ENCODE measurements around the gene CCDC97.
A peak's percentile ranks its signal among the peaks of the same experiment; 100 is the strongest.
"Not testable (repeated sequence)": the region's sequence is repeated elsewhere in the genome, so short reads cannot be mapped to it uniquely, and the experiment has no call there.

CCDC97 gene

DNA sequence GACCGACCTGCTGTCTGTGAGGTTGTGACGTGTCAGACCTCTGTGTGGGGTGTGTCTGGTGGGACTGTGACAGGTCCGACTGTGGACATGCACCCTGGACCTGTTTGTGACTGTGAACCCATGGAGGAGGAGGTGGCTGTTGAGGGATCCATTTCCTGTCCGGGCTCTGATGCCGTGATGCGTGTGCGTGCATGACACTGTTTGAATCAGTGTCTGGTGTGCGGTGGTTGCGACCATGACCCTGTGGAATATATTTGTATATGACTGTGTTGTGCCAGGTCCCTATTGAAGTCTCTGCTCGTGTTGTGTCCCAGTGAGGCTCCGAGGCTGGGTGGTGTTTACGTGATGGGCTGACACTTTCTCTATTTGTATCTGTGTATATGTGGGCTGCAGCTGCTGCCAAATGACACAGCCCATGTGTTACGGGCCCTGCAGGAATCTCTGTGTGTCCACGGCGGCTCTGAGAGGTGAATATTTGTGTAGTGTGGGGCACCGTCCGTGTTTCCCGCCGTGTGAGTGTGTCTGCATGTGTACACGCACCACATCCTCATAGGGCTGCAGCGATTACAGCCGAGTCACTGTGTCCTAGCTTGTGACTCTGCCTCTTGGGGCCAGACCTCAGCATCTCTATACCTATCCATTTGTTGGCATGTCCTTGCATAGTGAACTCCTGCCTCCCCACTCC, 18.3 kb downstream of the CCDC97 start:
- DNase-seq, result no peak
- in situ Hi-C loops (cut with HindIII; ENCODE audit: low pct_ligation_motif_present, low pct_unique_long_range_greater_than_20kb, low sequenced_read_pairs), result no loop called here

DNA sequence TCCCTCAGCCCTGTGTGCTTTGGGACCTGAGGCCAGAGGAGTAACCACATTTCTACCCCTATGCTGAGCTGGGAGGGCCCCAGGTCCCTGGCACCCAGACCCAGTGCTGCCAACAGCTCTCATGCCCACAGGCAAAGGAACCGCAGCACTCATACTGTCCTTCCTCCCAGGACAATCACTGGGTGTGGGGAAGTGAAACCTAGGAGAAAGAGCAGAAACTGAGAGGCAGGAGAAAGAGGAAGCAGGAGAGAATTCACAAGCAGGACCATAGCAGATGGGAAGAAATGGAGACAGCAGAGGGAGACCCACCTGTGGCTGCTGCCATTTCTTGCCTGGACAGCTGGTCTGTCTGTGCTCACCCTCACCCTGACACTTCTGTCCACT, 18.9 kb downstream of the CCDC97 start:
- in situ Hi-C loops (cut with HindIII; ENCODE audit: low pct_ligation_motif_present, low pct_unique_long_range_greater_than_20kb, low sequenced_read_pairs), result no loop called here

DNA sequence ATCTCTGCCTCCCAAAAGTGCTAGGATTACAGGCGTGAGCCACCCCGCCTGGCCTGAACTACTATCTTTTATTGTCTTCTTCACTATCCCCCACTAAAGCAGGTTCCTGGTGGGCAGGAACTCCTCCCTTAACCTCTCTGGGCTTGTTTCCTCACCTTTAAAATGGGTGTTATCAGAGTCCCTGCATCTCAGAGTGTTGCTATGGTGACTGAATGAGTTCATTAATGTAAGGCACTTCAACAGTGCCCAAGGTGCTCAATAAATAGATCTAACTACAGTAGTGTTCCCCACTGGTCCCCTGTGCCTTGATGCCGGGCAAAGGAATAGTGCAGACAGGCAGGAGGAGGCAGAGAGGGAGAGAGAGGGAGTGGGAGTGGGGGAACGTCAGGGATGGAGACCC, 20.5 kb downstream of the CCDC97 start:
- no peak for DNase-seq
- in situ Hi-C loops (cut with HindIII; ENCODE audit: low pct_ligation_motif_present, low pct_unique_long_range_greater_than_20kb, low sequenced_read_pairs), result no loop called here

More for the DNA sequence above, 18.9 kb downstream of the CCDC97 start:
- no peak for DNase-seq

DNA sequence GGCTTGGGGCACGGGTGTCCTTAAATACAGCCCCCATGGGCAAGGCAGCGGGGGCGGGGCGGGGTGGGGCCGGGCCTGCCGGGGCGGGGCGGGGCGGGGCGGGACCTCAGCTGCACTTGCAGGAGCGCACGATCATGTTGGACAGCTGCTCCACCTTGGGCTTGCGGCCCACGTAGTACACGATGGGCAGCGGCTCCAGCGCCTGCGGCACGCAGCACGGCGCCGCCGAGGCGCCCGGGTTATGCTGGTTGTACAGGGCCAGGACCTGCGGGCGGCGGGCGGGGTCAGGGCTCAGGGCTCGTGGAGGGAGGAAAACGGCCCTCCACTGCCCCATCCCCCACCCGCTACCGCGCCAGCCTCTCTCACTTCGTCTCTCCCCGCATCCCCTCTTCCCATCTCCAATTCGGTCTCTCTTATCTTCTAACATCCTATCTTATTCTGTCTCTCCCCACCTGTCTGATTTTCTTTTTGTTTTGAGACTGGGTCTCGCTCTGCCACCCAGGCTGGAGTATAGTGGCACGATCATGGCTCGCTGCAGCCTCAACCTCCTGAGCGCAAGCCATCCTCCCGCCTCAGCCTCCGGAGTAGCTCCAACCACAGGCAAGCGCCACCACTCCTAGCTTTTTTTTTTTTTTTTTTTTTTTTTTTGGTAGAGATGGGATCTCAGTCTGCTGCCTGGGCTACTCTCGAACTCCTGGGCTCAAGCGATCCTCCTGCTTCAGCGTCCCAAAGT, 21.1 kb downstream of the CCDC97 start:
- DNase-seq, result no peak
- in situ Hi-C loops (cut with HindIII; ENCODE audit: low pct_ligation_motif_present, low pct_unique_long_range_greater_than_20kb, low sequenced_read_pairs), result no loop called here

DNA sequence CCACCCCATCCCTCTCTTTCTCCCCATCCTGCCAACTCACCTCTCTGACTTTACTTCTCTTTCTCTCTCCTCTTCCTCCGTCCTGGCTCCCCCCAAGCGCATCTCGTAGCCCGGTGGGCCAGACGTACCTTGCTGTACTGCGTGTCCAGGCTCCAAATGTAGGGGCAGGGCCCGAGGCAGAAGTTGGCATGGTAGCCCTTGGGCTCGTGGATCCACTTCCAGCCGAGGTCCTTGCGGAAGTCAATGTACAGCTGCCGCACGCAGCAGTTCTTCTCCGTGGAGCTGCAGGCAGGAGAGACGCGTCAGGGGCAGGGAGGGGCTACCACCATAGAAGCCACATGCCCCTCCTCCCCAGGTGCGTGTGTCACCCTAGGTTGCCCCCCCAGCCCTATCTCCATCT, 22.0 kb downstream of the CCDC97 start:
- in situ Hi-C loops (cut with HindIII; ENCODE audit: low pct_ligation_motif_present, low pct_unique_long_range_greater_than_20kb, low sequenced_read_pairs), result no loop called here
- DNase-seq, result no peak

DNA sequence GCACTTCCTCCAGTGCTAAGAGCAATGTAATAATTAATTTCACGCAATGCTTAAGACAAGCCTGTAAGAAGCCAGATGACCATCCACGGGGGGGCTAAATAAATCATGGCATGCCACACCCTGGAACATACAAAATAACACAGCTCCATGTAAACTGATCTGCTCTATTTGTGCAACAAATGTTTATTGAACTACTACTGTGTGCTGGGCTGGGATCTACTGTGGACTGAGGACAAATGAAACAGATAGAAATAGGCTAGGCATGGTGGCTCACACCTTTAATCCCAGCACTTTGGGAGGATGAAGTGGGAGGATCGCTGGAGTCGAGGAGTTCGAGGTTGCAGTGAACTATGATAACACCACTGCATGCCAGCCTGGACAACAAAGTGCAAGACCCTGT, 22.5 kb downstream of the CCDC97 start:
- DNase-seq, result no peak
- in situ Hi-C loops (cut with HindIII; ENCODE audit: low pct_ligation_motif_present, low pct_unique_long_range_greater_than_20kb, low sequenced_read_pairs), result no loop called here

DNA sequence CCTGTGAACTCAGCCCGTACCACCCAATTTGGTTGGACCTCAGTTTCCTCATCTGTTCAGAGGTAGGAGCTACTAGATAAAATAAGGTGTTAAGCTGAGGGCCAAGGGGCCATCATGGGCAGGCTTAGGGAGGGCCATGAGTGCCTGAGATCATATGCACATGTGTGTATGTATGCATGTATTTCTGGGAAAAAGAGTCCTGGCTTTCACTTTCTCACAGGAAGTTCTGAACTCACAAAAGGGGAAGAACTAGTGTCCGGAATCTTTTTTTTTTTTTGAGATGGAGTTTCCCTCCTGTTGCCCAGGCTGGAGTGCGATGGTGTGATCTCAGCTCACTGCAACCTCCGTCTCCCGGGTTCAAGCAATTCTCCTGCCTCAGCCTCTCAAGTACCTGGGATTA, 24.8 kb downstream of the CCDC97 start:
- no peak for DNase-seq
- in situ Hi-C loops (cut with HindIII; ENCODE audit: low pct_ligation_motif_present, low pct_unique_long_range_greater_than_20kb, low sequenced_read_pairs), result no loop called here

DNA sequence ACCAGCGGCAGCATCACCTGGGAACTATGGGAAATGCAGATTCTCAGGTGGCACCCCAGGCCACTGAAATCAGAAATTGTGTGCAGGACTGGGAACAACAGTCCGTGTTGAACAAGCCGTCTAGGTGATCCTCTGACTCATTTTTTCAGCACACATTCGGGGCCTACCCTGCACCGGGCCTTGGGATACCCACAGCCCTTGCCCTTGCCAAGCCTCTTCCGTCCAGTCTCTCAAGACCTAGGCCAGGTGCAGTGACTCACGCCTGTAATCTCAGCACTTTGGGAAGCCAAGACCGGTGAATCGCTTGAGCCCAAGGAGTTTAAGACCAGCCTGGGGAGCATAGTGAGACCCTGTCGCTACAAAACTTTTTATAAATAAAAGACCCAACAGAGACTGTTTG, 25.5 kb downstream of the CCDC97 start:
- in situ Hi-C loops (cut with HindIII; ENCODE audit: low pct_ligation_motif_present, low pct_unique_long_range_greater_than_20kb, low sequenced_read_pairs), result no loop called here
- DNase-seq, result no peak

DNA sequence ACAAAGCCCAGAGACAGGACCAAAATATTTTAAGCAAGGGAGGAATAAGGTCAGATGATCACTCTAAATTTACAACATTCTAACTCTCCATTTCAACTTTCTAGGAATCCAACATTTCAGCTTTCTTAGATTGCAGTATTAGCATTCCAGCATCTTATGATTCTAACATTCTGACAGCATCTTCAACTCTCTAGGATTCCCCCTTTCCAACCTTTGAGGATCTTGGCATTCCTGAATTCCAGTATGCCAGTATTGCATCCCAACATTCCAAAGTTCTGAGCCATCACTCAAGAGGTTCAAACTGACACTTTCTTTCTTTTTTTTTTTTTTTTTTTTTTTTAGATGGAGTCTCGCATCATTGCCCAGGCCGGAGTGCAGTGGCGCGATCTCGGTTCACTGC, 30.0 kb downstream of the CCDC97 start:
- in situ Hi-C loops (cut with HindIII; ENCODE audit: low pct_ligation_motif_present, low pct_unique_long_range_greater_than_20kb, low sequenced_read_pairs), result no loop called here
- DNase-seq, result peak; percentile 96

DNA sequence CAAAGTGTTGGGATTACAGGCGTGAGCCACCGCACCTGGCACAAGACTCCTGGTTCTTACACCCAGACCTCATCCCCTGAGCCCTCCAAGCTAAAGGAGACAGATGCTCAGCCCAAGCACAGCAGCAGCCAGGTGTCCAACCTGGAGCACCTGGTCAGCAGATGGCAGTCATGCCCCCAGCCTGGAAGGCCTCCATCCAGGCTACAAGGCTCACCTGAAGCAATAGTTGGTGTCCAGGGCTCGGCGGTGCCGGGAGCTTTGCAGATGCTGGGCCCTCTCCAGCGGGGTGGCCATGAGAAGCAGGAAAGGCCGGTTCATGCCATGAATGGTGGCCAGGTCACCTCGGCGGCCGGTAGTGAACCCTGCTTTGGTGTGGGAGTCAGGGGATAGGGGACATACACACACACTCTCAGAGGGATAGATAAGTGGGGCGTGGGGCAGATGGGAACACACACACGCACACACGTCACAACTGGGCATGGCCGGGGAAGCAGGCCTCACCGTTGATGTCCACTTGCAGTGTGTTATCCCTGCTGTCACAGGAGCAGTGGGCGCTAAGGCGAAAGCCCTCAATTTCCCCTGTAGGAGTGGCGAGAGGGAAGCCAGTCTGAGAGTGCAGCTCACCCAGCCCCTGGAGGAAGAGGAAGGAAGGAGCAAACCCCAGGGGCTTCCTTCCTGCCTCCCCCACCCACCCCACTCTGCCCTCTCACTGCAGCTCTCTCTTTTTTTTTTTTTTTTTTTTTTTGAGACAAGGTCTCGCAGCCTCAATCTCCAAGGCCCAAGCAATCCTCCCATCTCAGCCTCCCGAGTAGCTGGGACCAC, 31.9 kb downstream of the CCDC97 start:
- in situ Hi-C loops (cut with HindIII; ENCODE audit: low pct_ligation_motif_present, low pct_unique_long_range_greater_than_20kb, low sequenced_read_pairs), result no loop called here
- no peak for DNase-seq

DNA sequence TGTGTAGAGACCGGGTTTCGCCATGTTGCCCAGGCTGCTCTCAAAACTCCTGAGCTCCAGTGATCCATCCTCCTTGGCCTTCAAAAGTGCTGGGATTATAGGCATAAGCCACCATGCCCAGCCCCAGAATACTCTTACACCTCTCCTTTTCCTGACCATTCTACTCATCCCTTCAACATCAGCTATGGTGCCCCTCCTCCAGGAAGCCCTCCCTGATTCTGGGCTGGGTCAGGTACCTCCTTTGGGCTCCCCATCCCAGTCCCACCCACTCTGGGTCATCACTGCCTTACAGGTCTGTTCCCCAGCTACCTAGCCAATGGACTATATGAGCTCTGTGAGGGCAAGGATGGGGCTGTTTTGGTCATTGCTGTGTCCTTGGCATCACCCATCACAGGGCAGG, 34.2 kb downstream of the CCDC97 start:
- in situ Hi-C loops (cut with HindIII; ENCODE audit: low pct_ligation_motif_present, low pct_unique_long_range_greater_than_20kb, low sequenced_read_pairs), result no loop called here
- DNase-seq, result no peak

DNA sequence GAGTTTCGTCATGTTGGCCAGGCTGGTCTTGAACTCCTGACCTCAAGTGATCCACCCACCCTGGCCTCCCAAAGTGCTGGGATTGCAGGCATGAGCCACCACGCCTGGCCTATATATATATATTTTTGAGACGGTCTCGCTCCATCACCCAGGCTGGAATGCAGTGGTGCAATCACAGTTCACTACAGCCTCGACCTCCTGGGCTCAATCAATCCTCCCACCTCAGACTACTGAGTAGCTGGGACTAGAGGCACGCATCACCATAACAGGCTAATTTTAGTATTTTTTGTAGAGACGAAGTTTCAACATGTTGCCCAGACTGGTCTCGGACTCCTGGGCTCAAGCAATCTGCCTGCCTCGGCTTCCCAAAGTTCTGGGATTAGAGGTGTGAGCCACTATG, 36.9 kb downstream of the CCDC97 start:
- DNase-seq; in situ Hi-C loops (cut with HindIII; ENCODE audit: low pct_ligation_motif_present, low pct_unique_long_range_greater_than_20kb, low sequenced_read_pairs): not testable (repeated sequence)

DNA sequence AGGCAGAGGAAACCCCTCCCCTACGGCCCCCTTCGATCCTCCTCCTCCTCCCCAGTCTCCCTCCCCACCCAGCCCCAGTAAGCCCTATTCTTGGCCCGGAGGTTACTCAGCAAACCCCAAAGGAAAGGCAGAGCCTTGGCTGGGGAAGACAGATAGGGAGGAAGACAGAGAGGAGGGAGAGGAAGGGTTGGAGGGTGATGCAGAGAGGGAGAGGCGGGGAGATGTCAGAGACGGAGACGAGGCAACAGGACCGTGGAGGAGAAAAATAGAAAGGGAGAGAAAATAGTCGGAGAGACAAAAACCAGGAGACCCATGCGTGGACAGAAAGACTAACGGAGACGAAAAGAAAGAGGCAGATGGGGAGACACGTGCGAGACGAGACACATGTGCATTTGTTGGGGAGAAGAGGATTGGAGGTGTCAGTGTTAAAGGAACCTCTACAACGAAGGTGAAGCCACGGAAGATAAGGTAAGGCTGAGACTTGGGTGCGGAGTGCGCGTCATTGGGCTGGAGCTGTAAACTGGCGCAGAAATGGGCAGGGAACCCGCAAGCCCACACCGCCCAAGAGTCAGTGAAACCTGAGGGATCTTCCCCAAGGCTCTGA, 40.9 kb downstream of the CCDC97 start:
- in situ Hi-C loops (cut with HindIII; ENCODE audit: low pct_ligation_motif_present, low pct_unique_long_range_greater_than_20kb, low sequenced_read_pairs), result no loop called here
- DNase-seq, result no peak

DNA sequence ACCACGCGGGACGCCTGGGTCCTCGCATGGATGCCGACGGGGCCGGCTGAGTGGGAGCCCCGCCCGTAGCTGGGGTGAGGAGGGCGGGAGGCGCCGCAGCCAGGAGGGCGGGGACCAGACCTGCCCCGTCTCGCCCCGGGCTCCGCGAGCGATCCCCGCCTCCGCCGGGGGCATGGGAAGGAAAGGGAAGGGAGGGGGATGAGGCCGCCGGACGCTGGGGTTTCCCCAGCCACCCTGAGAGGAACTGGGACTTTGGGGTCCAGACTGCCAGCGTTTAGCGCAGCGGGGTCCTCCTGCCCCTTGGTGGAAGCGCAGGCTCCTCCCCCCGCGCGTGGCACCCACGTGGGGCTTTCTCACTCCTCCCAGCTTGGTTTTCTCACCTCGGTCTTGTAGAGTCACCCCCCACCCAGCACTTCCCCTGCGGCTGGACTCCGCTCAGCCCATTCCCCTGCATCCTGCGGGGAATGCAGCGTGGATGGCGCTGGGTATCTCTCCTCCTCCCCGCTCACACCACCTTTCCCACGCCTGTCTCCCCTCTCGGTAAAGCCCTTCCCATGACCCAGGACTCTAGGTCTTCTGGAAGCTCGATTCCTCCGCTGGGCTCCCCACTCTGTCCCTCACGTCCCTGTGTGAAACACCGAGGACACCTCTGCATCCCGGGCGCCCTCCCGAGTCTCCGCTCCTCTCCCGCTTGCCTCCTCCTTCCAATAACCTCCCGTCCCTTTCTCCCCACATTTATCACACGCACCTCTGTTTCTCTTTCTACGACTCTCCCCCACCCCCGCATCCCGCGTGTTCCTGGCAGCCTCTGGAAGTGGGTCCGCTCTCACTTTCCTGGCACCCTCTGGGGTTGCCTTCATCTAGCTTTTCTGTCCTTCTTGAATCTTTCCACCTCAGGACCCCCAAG, 41.6 kb downstream of the CCDC97 start:
- DNase-seq, result peak; percentile 49
- in situ Hi-C loops (cut with HindIII; ENCODE audit: low pct_ligation_motif_present, low pct_unique_long_range_greater_than_20kb, low sequenced_read_pairs), result no loop called here

DNA sequence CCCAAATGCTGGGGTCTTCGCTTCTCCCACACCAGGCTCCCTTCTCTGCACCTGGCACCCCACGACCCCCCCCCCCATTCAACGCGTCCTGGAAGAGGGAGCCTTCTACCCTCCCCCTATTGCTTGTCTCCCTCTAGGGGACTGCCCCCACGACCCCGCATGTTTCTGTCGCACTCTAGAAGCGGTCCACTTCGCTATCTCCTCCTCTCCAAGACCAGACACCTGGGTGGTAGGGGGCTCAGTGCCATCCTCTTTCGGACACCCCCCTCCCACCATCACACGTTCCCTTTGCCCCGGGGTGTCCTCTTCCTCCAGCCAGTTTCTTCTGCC, 42.3 kb downstream of the CCDC97 start:
- in situ Hi-C loops (cut with HindIII; ENCODE audit: low pct_ligation_motif_present, low pct_unique_long_range_greater_than_20kb, low sequenced_read_pairs), result no loop called here
- no peak for DNase-seq

DNA sequence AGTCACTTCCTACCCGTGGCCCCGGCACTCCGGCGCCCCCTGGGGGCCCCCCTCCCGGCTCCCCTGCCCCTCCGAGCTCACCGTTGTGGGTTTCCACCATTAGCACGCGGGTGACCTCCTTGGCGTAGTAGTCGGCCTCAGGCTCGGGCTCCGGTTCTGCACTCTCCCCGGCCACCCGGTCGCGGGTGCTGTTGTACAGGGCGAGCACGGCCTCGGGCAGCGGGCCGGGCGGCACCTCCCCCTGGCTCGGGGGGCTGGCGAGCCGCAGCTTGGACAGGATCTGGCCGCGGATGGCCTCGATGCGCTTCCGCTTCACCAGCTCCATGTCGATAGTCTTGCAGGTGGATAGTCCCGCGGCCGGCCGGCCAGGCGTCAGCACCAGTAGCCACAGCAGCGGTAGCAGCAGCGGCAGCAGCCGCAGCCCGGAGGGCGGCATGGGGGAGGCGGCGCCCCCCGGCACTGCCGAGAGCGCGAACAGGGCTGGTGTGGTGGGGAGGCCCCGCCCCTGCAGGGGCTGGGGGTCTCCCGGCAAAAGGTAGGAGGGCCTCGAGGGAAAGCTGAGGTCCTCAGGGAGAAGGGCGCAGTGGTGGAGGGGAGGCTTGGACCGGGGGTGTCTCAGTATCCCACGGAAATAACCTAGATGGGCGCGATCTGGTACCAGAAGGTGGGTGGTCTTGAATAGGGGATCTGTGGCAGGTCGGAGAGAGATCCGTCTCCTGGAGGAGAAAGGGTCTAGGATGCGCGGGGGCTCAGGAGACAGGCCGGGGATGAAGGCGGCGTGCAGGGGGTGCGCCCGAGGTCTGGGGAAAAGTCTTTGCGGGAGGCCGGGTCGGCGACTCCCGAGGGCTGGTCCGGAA, 42.9 kb downstream of the CCDC97 start:
- in situ Hi-C loops (cut with HindIII; ENCODE audit: low pct_ligation_motif_present, low pct_unique_long_range_greater_than_20kb, low sequenced_read_pairs), result no loop called here
- DNase-seq, result peak; percentile 71

DNA sequence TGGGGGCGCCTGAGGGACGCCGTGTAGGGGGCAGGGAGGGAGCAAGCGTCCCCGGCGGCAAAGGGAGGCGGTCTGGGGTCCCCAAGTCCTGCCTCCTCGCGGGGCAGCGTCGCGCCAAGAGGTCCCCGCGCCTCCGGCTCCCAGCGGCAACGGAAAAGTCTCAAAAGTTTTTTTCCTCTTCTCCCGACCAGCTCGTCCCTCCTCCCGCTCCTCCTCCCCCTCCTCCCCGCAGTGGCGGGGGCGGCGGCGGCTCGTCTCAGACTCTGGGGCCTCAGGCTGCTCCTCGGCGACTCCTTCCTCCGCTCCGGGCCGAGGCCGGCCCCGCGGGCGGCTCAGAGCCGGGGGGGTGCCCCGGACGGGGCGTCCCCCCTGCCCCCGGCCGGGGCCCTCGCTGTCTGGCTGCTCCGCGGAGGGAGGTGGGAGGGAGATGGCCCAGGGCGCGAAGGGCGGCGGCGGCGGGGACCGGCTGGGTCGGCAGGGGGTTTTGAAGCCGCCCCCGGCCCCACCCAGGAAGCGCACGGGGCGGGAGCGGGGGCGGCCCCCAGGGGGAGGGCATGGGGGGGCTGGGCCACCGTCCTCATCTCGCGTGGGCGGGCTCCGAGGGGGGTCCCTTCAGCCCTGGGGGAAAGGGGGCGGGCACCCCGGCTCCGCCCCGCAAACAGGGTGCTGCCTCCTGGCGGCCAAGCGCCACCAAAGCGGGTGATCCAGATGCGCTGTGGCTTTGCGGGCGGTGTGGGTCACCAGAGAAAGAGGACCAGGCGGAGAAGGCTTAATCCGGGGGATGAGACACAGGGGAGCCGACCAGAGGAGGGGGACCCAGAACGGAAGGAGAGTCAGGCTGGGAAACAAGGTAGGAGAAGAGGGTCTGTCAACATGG, 43.7 kb downstream of the CCDC97 start, which contains the start of gene TGFB1:
Gene TGFB1, minus strand, starts transcription at position 457 of the 877 bp plus-strand sequence. CDS start 878 bp downstream, outside the sequence.
- peak; percentile 85 for DNase-seq
- in situ Hi-C loops (cut with HindIII; ENCODE audit: low pct_ligation_motif_present, low pct_unique_long_range_greater_than_20kb, low sequenced_read_pairs), result no loop called here

All from ACHN (cell line).